HG02610 (cell line): Measurements from ENCODE around the gene ENGASE.

Experiments
- ATAC-seq: cut with Tn5 transposase; IDR thresholded peaks from one replicate; pipeline ENCODE4 v1.9.1; 2021; ENCODE audit warnings: mild to moderate bottlenecking, moderate library complexity; ENCODE audit not compliant: unreplicated experiment

ENGASE gene

DNA sequence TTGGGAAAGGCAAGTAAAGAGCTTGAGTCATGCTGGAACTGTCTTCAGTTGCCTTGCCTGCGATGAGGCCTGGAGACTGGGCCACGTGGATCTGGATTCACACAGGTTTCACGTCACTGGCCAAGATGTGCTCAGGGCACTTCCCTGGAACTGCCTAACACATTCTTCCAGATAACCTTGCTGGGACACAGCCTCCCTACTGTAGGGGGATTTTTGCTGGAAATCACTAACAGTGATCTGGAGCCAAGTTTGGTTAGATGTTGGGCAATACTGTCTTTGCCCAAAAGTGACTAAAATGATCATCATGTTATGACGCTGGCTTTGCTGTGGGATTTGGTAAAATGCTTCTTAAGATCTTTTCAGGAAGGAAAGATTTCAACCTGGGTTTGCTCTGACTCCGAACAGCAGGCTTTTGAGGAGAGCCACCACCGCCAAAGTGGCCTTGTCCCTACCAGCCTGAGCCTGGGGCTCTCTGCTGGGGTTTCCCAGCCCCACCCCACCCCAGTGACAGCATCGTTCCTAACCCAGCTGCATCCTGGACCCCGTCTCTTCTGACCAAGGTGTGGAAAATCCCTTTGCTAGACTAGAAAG, 36.0 kb upstream of the ENGASE start:
- no peak for ATAC-seq

DNA sequence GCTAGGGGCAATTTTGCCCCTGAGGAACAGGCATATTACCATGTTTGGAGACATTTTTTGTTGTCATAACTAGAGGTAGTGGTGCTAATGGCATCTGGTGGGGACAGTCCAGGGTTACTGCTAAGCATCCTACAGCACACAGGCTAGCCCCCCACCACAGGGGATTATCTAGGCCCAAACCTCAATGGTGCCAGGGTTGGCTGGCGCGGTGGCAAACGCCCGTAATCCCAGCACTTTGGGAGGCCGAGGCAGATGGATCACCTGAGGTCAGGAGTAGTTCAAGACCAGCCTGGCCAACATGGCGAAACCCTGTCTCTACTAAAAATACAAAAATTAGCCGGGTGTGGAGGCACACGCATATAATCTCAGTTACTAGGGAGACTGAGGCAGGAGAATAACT, 35.5 kb upstream of the ENGASE start:
- no peak for ATAC-seq

DNA sequence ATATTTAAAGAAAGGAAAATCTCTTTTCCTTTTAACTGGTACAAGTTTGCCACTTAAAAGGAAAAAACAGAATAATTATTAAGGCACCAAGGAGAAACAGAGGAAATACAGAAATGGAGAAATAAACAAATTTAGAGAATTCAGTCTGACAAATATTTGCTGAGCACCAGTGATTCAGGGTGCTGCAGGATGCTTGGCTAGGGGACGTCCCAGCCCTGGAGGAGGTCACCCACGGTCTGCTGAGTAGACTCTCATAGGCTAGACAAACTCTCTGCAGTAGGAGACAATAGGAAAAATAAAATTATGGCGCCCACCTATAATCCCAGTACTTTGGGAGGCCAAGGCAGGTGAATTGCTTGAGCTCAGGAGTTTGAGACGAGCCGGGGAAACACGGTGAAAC, 34.7 kb upstream of the ENGASE start:
- ATAC-seq = no peak

DNA sequence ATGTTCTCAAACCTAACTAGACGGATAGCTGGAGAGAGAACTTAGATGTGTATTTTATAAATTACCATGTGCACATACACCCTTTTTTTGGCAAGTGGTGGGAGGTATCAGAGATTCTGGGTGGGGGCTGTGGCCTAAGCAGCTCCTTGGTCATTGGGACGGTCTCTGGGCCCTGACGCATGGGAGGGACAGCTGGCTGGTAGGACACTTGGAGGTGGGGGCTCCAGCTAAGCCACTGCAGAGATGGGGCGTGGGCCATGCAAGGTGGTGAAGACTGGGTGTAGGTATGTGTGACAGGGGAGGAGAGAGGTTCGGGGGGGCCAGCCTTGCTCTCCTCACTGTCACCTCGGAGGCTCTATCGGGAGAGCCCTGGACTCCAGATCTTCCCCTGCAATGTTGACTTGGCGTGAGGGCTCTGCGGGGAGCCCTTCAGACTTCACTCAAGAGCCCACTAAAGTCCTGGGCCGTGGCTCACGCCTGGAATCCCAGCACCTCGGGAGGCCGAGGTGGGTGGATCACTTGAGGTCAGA, 33.5 kb upstream of the ENGASE start:
- ATAC-seq = no peak

DNA sequence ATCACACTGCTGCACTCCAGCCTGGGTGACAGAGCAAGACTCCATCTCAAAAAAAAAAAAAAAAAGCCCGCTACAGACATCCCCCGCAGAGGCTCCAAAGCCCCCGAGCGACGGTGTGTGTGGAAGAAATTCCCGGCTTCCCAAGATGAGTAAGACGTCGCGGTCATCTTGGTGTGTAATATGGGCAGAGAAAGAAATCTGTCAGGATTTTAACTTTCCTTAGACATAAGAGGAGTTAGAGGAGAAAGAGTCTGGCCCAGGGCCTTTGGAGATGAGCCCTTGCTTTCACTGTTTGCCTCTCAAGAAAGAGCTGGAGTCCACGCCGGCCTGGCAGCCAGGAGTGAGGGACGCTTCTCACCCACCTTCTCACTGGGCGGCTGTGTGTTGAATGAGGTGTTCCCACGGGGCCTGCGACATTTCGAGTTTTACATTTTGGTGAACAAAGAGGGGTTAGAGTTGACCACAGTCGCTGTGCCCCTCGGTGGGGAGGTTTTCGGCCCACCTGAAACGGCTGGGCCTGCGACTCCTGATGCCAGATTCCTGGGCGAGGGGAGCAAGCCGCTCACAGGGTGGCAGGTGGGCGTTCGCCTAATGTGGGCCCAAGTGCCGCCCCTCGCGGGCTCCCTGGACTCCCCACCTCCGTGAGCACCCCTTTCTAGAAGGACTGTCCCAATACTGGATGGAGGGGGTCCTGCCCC, 32.8 kb upstream of the ENGASE start:
- no peak for ATAC-seq

DNA sequence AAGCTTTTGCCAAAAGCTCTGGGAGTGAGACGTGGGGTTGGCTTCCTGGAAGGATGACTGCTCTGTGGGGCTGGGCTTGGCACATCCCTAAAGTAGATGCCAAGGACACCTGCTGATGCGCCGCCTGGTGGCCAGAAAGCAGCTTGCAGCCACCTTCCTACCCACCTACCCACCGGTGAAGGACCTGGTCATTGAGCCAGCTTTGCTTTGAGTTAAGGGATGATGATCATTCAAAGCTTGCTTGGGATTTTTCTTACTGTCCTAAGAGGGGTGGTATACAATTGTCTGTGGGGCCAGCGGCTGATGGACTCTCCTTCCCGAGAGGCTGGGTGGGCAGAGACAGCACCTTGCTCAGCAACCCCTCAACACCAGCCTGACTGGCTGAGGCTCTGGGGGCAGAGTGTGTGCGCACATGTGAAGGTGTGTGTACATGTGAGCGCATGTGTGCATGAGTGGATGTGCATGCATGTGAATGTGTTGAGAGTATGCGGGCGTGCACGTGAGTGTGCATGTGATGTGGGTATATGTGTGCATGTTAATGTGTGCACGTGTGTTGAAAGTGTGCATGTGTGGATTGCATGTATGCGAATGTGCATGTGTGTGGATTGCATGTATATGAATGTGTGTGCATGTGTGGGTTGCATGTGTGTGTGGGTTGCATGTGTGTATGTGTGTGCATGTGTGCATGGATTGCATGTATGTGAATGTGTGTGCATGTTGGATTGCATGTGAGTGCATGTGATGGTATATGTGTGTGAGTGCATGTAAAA, 32.0 kb upstream of the ENGASE start:
- no peak for ATAC-seq

DNA sequence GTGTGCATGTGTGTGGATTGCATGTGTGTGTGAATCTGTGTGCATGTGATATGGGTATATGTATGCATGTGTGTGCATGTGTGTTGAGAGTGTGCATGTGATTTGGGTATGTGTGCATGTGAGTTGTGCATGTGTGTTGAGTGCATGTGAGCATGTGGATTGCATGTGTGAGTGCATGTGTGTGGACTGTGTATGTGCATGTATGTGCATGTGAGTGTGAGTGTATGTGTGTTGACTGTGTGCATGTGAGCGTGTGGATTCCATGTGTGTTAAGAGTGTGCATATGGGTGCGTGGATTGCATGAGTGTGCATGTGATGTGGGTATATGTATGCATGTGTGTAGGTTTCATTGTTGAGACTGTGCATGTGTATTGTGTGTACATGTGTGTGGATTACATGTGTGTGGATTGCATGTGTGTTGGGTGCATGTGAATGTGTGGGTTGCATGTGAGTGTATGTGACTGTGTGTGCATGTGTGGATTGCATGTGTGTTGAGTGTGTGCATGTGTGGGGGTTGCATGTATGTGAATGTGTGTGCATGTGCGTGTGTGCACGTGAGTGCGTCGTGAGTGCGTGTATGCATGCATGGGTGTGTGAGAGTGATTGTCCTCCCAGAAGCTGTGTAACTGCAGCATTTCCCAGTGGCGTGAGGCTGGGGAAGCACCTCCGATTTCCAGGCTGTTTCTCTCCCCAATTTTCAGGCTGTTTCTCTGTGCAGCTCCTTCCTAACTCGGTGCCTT, 31.3 kb upstream of the ENGASE start:
- ATAC-seq = no peak

DNA sequence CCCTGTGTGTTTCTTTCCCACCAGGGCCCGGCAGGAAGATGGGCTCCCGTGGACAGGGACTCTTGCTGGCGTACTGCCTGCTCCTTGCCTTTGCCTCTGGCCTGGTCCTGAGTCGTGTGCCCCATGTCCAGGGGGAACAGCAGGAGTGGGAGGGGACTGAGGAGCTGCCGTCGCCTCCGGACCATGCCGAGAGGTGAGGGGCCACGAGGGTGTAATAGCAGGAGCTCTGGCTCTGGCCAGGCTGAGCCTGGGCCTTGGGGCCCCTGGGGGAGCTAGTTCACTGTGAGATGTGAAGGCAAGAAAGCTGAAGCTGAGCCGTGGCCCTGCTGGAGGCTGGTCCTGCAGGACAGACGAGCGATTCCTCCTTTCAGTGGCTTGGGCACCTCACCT, 30.7 kb upstream of the ENGASE start:
- ATAC-seq = no peak

DNA sequence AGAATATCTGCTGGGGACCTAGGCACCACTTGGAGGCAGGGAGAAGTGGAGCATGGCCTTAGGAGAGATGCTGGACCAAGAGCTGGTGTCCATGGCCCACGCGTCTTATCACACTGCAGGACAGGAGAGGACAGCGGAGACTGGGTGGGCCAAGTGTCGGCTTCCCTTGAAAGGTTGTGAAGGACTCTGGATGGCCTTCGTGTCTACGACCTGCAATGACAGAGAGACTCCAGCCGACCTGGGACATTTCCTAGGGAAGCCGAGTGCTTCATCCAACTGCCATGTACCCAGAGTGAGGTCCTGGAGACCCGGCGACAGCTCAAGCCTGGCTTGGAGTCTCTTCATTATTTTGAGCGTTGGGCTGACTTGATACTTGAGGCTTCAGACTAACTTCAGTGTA, 30.2 kb upstream of the ENGASE start:
- ATAC-seq = no peak

DNA sequence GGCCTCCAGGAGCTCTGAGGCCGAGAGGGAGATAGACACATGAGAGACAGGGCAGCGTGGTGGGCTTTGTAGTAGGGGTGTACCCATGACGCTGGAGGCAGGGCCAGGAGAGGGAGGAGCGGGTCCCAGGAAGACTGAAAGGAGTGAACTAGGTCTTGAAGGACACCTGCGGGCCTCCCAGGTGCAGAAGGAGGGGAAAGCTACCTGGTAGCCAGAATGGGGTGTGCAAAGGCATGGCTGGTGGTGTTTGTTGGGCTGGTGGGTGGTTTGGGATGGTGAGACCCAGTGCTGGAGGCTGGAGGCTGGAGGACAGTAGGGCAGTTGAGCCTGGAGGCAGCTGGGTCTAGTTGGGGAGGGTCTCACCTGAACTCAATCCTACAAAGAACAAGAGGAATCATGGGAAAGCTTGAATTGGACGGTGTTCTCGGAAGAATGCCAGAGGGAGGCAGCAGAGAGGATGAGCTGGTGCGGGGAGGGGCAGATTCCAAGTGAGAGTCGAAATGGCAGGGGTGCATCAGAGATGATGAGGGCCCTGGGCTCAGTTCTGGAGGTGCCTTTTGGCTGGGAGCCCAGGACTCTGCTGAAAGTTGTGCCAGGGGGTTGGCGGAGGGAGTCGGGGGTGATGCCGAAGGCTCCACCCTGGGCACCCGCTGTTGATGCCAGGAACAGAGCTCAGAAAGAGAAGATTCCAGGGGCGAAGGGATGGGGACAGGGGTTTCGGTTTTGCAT, 29.5 kb upstream of the ENGASE start:
- ATAC-seq = no peak

DNA sequence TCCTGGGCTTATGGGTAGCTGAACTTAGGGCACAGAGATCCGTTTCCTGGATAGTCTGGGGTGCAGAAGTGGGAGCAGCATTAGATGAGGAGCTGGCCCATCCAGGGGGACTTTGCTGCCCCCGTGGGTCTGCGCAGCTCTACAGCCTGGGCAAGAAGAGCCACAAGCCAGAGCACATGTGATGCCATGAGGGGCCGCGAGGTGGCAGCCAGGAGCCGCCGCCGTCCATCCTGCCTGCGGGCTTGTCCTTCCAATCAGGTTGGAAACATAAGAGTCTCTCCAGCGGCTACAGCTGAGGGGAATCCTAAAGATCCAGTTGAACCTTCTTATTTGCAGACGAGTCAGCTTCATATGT, 28.8 kb upstream of the ENGASE start:
- ATAC-seq = no peak

DNA sequence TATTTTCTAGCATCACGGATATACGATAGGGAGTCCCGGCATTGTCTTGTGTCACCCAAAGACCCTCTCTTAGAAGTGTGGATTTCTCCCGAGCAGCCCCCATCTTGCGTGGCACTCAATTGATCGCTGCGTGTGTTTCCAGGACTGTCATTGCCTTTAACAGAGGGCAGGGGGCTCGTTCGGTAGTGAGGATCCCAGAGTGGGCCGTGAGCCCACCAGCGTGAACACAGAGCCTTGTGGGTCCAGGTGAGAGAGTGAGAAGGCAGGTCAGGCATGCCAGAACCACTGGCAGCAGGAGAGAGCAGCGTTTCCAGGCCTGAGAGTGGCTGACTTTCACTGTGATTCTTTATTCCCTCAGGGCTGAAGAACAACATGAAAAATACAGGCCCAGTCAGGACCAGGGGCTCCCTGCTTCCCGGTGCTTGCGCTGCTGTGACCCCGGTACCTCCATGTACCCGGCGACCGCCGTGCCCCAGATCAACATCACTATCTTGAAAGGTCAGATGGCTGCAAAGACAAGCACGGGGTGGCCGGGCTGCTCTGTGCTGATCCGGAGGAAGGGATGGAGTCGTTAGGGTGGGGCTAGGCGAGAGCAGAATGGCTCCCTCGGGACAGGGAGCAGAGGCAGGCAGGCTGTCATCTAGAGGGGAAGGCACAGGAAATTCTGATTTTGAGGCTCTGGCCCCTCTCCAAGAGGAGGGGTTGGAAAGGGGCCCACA, 28.3 kb upstream of the ENGASE start:
- no peak for ATAC-seq

DNA sequence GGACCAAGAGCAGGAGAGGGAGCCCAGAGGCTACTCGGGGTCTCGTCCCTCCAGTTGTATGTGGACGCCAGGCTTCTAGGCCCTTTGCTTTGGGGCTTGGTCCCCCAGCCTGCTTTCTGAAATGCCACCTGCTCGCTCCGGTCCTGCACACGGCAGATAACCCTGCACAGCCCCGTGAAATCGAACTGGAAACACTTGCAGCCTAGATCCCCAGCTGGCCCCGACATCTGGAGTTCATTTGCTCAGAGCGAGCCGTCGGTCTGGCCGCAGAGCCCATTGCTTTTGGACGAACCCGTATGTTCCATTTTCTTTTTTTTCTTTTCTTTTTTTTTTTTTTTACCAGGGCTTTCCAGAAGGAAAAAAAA, 27.7 kb upstream of the ENGASE start:
- ATAC-seq = no peak

DNA sequence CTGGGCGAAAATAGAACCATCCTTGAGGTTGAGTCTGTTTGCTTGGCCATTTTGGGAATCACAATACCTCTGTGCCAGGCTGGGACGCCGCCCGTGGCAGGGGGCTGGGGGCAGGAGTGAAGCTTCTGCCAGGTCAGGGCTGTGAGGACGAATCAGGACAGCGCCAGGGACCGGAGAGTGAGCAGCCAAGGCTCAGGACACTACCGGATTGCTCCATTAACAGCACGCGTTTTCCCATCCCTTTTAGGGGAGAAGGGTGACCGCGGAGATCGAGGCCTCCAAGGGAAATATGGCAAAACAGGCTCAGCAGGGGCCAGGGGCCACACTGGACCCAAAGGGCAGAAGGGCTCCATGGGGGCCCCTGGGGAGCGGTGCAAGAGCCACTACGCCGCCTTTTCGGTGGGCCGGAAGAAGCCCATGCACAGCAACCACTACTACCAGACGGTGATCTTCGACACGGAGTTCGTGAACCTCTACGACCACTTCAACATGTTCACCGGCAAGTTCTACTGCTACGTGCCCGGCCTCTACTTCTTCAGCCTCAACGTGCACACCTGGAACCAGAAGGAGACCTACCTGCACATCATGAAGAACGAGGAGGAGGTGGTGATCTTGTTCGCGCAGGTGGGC, 27.2 kb upstream of the ENGASE start:
- no peak for ATAC-seq

DNA sequence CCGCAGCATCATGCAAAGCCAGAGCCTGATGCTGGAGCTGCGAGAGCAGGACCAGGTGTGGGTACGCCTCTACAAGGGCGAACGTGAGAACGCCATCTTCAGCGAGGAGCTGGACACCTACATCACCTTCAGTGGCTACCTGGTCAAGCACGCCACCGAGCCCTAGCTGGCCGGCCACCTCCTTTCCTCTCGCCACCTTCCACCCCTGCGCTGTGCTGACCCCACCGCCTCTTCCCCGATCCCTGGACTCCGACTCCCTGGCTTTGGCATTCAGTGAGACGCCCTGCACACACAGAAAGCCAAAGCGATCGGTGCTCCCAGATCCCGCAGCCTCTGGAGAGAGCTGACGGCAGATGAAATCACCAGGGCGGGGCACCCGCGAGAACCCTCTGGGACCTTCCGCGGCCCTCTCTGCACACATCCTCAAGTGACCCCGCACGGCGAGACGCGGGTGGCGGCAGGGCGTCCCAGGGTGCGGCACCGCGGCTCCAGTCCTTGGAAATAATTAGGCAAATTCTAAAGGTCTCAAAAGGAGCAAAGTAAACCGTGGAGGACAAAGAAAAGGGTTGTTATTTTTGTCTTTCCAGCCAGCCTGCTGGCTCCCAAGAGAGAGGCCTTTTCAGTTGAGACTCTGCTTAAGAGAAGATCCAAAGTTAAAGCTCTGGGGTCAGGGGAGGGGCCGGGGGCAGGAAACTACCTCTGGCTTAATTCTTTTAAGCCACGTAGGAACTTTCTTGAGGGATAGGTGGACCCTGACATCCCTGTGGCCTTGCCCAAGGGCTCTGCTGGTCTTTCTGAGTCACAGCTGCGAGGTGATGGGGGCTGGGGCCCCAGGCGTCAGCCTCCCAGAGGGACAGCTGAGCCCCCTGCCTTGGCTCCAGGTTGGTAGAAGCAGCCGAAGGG, 26.4 kb upstream of the ENGASE start:
- ATAC-seq = no peak

DNA sequence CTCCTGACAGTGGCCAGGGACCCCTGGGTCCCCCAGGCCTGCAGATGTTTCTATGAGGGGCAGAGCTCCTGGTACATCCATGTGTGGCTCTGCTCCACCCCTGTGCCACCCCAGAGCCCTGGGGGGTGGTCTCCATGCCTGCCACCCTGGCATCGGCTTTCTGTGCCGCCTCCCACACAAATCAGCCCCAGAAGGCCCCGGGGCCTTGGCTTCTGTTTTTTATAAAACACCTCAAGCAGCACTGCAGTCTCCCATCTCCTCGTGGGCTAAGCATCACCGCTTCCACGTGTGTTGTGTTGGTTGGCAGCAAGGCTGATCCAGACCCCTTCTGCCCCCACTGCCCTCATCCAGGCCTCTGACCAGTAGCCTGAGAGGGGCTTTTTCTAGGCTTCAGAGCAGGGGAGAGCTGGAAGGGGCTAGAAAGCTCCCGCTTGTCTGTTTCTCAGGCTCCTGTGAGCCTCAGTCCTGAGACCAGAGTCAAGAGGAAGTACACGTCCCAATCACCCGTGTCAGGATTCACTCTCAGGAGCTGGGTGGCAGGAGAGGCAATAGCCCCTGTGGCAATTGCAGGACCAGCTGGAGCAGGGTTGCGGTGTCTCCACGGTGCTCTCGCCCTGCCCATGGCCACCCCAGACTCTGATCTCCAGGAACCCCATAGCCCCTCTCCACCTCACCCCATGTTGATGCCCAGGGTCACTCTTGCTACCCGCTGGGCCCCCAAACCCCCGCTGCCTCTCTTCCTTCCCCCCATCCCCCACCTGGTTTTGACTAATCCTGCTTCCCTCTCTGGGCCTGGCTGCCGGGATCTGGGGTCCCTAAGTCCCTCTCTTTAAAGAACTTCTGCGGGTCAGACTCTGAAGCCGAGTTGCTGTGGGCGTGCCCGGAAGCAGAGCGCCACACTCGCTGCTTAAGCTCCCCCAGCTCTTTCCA, 25.5 kb upstream of the ENGASE start:
- ATAC-seq = no peak

DNA sequence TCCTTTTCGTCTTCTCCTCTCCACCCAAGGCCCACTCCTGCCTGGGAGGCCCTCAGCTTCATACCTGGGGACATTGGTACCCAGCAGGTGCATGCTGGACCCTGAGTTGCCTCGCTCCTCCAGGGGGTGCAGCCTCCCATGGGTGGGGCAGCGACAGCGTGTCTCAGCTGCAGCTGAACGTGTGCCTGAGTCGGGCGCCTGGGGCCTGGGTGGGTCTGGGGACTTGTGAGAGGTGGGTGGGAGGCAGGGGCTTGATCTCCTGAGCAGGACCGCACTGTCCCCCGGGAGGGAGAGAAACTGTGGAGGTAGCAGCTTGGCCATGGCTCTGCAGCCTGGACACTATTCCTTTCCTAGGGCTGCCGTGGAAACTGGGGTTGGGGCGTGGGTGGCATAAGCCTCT, 24.8 kb upstream of the ENGASE start:
- ATAC-seq = no peak

DNA sequence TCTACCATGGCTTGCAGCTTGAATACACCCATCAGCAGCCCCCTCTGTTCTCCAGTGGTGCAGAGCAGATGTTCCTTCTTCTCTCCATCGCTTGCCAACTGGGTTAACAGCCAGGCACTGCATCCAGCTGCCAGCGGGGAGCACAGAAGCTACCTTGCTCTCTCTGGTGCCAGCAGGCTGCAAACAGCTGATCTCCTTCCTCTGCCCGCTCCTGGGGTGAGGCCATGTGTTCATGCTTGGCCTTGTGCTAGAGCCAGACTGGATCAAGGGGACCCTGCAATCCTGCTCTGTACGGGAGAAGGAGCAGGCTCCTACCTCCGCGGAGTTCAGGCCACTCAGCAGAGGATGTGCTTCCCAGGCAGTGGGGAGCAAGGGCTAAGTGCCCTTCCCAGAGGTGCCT, 24.1 kb upstream of the ENGASE start:
- no peak for ATAC-seq
